GM18507 (cell line): Measurements from ENCODE around the gene PHYH.
"Not testable (repeated sequence)": the region's sequence is repeated elsewhere in the genome, so short reads cannot be mapped to it uniquely, and the experiment has no call there.

Experiments
- DNase-seq: peaks from one replicate; pipeline ENCODE4 v3.0.0; 2011; ENCODE audit warnings: low read depth; ENCODE audit not compliant: insufficient read length; ENCODE audit errors: extremely low spot score
- FAIRE-seq: peaks from 2 replicates; lab custom pipeline; 2011; peaks lifted over from hg19 to GRCh38; lab: Jason Lieb, UNC

The PHYH gene

GRCh38 chr10:13322615-13323148, 22.8 kb upstream of the PHYH start:
- FAIRE-seq (no peak), DNase-seq (no peak)

- no peak for FAIRE-seq
- DNase-seq = no peak
Measured at GRCh38 chr10:13321576-13321975, 21.7 kb upstream of the PHYH start.

- FAIRE-seq (no peak), DNase-seq (no peak)
Measured at GRCh38 chr10:13319166-13319565, 19.3 kb upstream of the PHYH start.

- no peak for DNase-seq
- FAIRE-seq = no peak
Measured at GRCh38 chr10:13317474-13317873, 17.6 kb upstream of the PHYH start.

- DNase-seq (no peak), FAIRE-seq (no peak)
Measured at GRCh38 chr10:13316635-13317311, 16.9 kb upstream of the PHYH start.

- no peak for FAIRE-seq
Measured at GRCh38 chr10:13315361-13315760, 15.5 kb upstream of the PHYH start.

GRCh38 chr10:13311177-13311575, 11.3 kb upstream of the PHYH start:
- FAIRE-seq = no peak
- DNase-seq = no peak

More at GRCh38 chr10:13315361-13315760, 15.5 kb upstream of the PHYH start:
- no peak for DNase-seq

GRCh38 chr10:13310518-13311176, 10.8 kb upstream of the PHYH start:
- DNase-seq (no peak), FAIRE-seq (peak; percentile 72)

- FAIRE-seq = no peak
- no peak for DNase-seq
Measured at GRCh38 chr10:13309792-13310191, 9.9 kb upstream of the PHYH start.

GRCh38 chr10:13308096-13308495, 8.2 kb upstream of the PHYH start:
- DNase-seq = no peak
- no peak for FAIRE-seq

GRCh38 chr10:13306103-13306502, 6.2 kb upstream of the PHYH start:
- DNase-seq = no peak
- FAIRE-seq = no peak

GRCh38 chr10:13302821-13303555, 3.1 kb upstream of the PHYH start:
- no peak for FAIRE-seq
- no peak for DNase-seq

- no peak for DNase-seq
- FAIRE-seq = no peak
Measured at GRCh38 chr10:13298748-13299436, 972 bp downstream of the PHYH start.

GRCh38 chr10:13296476-13296875, 3.4 kb downstream of the PHYH start:
- FAIRE-seq = no peak
- DNase-seq = no peak

- no peak for DNase-seq
- no peak for FAIRE-seq
Measured at GRCh38 chr10:13294784-13295183, 5.1 kb downstream of the PHYH start.

GRCh38 chr10:13291821-13292773, 7.8 kb downstream of the PHYH start:
- DNase-seq = no peak
- FAIRE-seq = no peak

GRCh38 chr10:13291061-13291460, 8.8 kb downstream of the PHYH start:
- DNase-seq (no peak), FAIRE-seq (no peak)

GRCh38 chr10:13284050-13284449, 15.8 kb downstream of the PHYH start:
- no peak for FAIRE-seq
- no peak for DNase-seq

GRCh38 chr10:13282348-13282747, 17.5 kb downstream of the PHYH start:
- DNase-seq, FAIRE-seq: not testable (repeated sequence)
